Osteocyte (in vitro differentiated cells): ENCODE measurements around the gene CPNE7. TPM values are rescaled to one million over a fixed set of nuclear protein-coding genes. Genes with fewer than 3 reads are reported as not detected.
"Not testable (repeated sequence)": the region's sequence is repeated elsewhere in the genome, so short reads cannot be mapped to it uniquely, and the experiment has no call there.

Experiments
- DNase-seq: peaks from one replicate; pipeline ENCODE4 v3.0.0; 2021; ENCODE audit warnings: mixed read lengths; ENCODE audit not compliant: unreplicated experiment; ENCODE audit errors: extremely low spot score
- H3K27ac Mint-ChIP-seq: one replicate; pipeline ENCODE4 v1.8.0; 2021; ENCODE audit warnings: mild to moderate bottlenecking, mixed read lengths; ENCODE audit not compliant: unreplicated experiment
- H3K27me3 Mint-ChIP-seq: one replicate; pipeline ENCODE4 v1.8.0; 2021; ENCODE audit warnings: mixed read lengths; ENCODE audit not compliant: unreplicated experiment
- H3K36me3 Mint-ChIP-seq: one replicate; pipeline ENCODE4 v1.8.0; 2021; ENCODE audit warnings: mixed read lengths; ENCODE audit not compliant: unreplicated experiment
- H3K4me1 Mint-ChIP-seq: one replicate; pipeline ENCODE4 v1.8.0; 2021; ENCODE audit warnings: mixed read lengths; ENCODE audit not compliant: unreplicated experiment
- H3K4me3 Mint-ChIP-seq: one replicate; pipeline ENCODE4 v1.8.0; 2021; ENCODE audit warnings: mild to moderate bottlenecking, moderate library complexity, mixed read lengths; ENCODE audit not compliant: unreplicated experiment
- H3K9me3 Mint-ChIP-seq: one replicate; pipeline ENCODE4 v1.8.0; 2021; ENCODE audit warnings: mixed read lengths; ENCODE audit not compliant: unreplicated experiment
- total RNA-seq: library from RNA; stranded (reverse); gene quantifications from 2 replicates; pipeline ENCODE4 v1.2.1, GENCODE V29; 2021
- TF ChIP-seq, protein P1 (sequence below): fragments of 200-600 bp; sonication (generic); IDR thresholded peaks from 2 replicates; pipeline ENCODE4 v1.5.0; 2021; ENCODE audit warnings: antibody characterized with exemption, mild to moderate bottlenecking, moderate library complexity

Gene CPNE7
- total RNA-seq, 1 donor from 2014 or later = 19.7 TPM

DNA sequence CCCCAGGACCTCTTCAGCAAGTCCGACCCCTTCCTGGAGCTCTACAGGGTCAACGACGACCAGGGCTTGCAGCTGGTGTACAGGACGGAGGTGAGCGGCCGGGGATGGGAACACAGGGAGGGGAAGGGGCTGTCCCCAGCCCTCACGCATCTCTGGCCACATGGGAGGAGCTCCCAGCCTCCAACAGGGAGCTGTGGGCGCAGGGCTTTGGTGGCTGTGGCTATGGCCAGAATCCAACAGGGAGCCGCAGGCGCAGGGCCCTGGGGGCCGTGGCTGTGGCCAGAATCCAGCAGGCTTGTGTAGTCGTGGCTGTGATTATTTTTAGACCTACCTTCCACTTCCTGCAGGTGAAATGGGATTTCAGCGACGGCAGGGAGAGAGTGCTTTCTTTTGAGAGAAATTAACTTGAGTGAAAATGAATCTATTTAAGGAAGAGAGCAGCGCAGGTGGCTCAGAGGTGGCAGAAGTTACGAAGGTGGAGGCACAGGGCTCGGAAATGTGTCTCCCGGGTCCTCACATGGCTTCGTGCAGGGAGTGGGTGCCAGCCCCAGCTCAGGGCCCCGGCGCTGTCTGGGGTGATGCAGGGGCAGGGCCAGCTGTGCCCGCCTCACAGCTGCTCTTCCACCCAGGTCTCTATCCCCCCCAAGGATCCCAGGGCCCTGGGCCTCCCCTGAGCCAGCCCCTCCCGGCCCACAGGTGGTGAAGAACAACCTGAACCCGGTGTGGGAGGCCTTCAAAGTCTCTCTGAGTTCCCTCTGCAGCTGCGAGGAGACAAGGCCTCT lies 9.4 kb downstream of the CPNE7 start:
- H3K36me3 Mint-ChIP-seq = no peaks in the 10 kb centered on the region
- no peak for DNase-seq
- H3K27ac Mint-ChIP-seq = no peak overlapping the region
- no peaks in the 10 kb centered on the region for H3K9me3 Mint-ChIP-seq
- no peak overlapping the region for H3K4me3 Mint-ChIP-seq
- TF ChIP-seq, protein P1, sequence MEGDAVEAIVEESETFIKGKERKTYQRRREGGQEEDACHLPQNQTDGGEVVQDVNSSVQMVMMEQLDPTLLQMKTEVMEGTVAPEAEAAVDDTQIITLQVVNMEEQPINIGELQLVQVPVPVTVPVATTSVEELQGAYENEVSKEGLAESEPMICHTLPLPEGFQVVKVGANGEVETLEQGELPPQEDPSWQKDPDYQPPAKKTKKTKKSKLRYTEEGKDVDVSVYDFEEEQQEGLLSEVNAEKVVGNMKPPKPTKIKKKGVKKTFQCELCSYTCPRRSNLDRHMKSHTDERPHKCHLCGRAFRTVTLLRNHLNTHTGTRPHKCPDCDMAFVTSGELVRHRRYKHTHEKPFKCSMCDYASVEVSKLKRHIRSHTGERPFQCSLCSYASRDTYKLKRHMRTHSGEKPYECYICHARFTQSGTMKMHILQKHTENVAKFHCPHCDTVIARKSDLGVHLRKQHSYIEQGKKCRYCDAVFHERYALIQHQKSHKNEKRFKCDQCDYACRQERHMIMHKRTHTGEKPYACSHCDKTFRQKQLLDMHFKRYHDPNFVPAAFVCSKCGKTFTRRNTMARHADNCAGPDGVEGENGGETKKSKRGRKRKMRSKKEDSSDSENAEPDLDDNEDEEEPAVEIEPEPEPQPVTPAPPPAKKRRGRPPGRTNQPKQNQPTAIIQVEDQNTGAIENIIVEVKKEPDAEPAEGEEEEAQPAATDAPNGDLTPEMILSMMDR = no peak
- H3K27me3 Mint-ChIP-seq = no peaks in the 10 kb centered on the region
- H3K4me1 Mint-ChIP-seq = peaks cover 2% of the 10 kb centered on the region

DNA sequence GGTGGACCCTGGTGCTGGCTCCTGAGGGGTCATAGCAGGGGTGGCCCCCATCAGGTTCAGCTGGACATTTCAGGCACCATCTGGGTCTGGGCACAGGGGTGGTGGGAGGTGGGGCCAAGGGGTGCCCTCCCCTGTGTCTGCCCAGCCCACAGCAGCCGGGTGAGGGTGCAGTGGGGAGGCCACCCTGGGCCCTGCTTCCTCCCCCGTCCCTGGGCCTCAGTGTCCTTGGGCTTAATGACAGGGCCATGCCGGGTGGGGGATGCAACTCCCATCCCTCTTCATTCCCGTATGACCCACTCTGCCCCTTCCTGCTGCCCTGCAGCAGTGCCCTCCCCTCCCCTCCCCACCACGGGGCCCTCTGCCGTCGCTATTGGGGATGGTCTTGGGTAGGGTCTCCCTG lies 10.7 kb downstream of the CPNE7 start:
- Mint-ChIP-seq H3K36me3 (no peaks in the 10 kb centered on the region), H3K4me3 (no peak overlapping the region), H3K9me3 (no peaks in the 10 kb centered on the region), H3K27me3 (no peaks in the 10 kb centered on the region), H3K27ac (no peak overlapping the region), H3K4me1 (peaks cover 2% of the 10 kb centered on the region)
- no peak for DNase-seq
- TF ChIP-seq, protein P1 = no peak

DNA sequence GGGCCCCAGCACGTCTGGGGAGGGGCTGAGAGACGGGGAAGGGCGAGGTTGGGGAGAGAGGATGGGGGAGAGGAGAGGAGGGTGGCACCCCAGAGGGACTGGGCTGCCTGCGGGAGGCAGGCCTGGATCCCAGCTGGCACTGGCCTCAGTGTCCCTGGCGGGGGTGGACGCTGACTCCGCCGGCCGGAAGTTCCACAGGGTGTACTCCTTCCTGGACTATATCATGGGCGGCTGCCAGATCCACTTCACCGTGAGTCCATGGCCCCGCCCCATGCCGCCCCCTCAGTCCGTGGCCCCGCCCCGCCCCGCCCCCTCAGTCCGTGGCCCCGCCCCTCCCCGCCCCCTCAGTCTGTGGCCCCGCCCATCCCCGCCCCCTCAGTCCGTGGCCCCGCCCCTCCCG lies 11.3 kb downstream of the CPNE7 start:
- no peaks in the 10 kb centered on the region for H3K9me3 Mint-ChIP-seq
- no peaks in the 10 kb centered on the region for H3K27me3 Mint-ChIP-seq
- DNase-seq = no peak
- TF ChIP-seq, protein P1 = no peak
- no peaks in the 10 kb centered on the region for H3K36me3 Mint-ChIP-seq
- H3K4me3 Mint-ChIP-seq = no peak overlapping the region
- peaks cover 2% of the 10 kb centered on the region for H3K4me1 Mint-ChIP-seq
- no peak overlapping the region for H3K27ac Mint-ChIP-seq

DNA sequence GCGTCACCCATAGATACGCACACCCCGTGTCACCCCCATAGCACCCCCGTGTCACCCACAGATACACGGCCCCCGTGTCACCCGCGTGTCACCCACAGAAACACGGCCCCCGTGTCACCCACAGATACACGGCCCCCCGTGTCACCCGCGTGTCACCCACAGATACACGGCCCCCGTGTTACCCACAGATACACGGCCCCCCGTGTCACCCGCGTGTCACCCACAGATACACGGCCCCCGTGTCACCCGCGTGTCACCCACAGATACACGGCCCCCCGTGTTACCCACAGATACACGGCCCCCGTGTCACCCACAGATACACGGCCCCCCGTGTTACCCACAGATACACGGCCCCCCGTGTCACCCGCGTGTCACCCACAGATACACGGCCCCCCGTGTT lies 12.1 kb downstream of the CPNE7 start:
- not testable (repeated sequence) for H3K27me3 Mint-ChIP-seq, H3K27ac Mint-ChIP-seq, H3K36me3 Mint-ChIP-seq, DNase-seq, H3K4me1 Mint-ChIP-seq, H3K4me3 Mint-ChIP-seq, H3K9me3 Mint-ChIP-seq

DNA sequence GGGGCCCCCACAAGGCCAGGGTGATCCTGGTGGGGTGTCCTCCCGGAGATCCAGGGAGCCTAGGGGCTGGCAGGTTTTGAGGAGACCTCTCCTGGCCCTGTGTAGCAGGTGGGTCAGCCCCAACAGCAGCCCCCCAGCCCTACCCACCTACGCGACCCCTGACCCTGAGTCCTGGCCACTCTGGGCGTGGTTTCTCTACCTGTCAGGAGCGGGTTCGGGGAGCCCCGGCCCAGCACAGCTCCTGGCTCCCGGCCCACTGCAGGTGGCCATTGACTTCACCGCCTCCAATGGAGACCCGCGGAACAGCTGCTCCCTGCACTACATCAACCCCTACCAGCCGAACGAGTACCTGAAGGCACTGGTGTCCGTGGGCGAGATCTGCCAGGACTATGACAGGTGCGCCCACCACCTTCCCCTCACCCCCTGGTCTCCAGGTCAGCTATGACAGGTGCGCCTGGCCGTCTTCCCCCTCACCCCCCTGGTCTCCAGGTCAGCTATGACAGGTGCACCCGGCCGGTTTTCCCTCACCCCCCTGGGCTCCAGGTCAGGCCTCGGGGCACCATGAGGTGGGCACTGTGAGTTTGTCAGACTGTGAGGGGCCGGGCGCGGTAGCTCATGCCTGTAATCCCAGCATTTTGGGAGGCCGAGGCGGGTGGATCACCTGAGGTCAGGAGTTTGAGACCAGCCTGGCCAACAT lies 13.0 kb downstream of the CPNE7 start:
- Mint-ChIP-seq H3K4me3 (no peak overlapping the region), H3K4me1 (peaks cover 2% of the 10 kb centered on the region), H3K9me3 (no peaks in the 10 kb centered on the region), H3K27ac (no peak overlapping the region), H3K36me3 (no peaks in the 10 kb centered on the region), H3K27me3 (no peaks in the 10 kb centered on the region)
- no peak for DNase-seq
- TF ChIP-seq, protein P1 = no peak
